HL-60 (cell line): ENCODE results near the gene TTN.

Source experiments
- DNase-seq, 2 experiments: peaks; one replicate each; pipeline ENCODE4 v3.0.0-alpha.2; 2010 to 2020; ENCODE audit warnings: low read depth in 1 of 2, low spot score in 1 of 2
- H3K27ac ChIP-seq: fragments of 250-450 bp; sonication (Bioruptor Pico); replicated peaks from 2 replicates; pipeline ENCODE4 v1.5.1; 2020; ENCODE audit warnings: mild to moderate bottlenecking, moderate library complexity
- H3K27me3 ChIP-seq: fragments of 250-450 bp; sonication (Bioruptor Pico); 2 replicates; pipeline ENCODE4 v1.5.1; 2021; ENCODE audit warnings: mild to moderate bottlenecking, moderate library complexity; ENCODE audit not compliant: insufficient read depth, poor library complexity, severe bottlenecking
- H3K4me3 ChIP-seq: replicated peaks from 2 replicates; pipeline ENCODE4 v1.5.1; 2011; ENCODE audit warnings: mild to moderate bottlenecking, control low read depth, low read length; ENCODE audit not compliant: insufficient read depth
- CTCF ChIP-seq: IDR thresholded peaks from one replicate; pipeline ENCODE4 v1.5.1; 2011; ENCODE audit warnings: low read length, control low read depth, inconsistent platforms; ENCODE audit not compliant: insufficient read depth
- GABPA ChIP-seq: IDR thresholded peaks from 2 replicates; pipeline ENCODE4 v1.6.1; 2012; ENCODE audit warnings: low read depth
- POLR2AphosphoS5 ChIP-seq: IDR thresholded peaks from 2 replicates; pipeline ENCODE4 v1.6.1; 2012; ENCODE audit warnings: low read depth
- REST ChIP-seq: IDR thresholded peaks from 2 replicates; pipeline ENCODE4 v1.6.1; 2012; ENCODE audit warnings: low read depth; ENCODE audit not compliant: insufficient replicate concordance
- SPI1 ChIP-seq: IDR thresholded peaks from 2 replicates; pipeline ENCODE4 v1.6.1; 2012; ENCODE audit warnings: low read depth, mild to moderate bottlenecking, borderline replicate concordance

The TTN gene

GRCh38 chr2:178512484-178512883 lies 294.7 kb downstream of the TTN start:
- no peak for DNase-seq
- H3K27me3 ChIP-seq, result no peaks in the 10 kb centered on the region
- no peak overlapping the region for H3K27ac ChIP-seq
- no peak overlapping the region for H3K4me3 ChIP-seq
- no peak for TF ChIP-seq CTCF
- no peak for TF ChIP-seq POLR2AphosphoS5
- TF ChIP-seq GABPA, result no peak
- no peak for TF ChIP-seq REST
- TF ChIP-seq SPI1, result no peak

- no peak overlapping the region for H3K27ac ChIP-seq
- TF ChIP-seq CTCF (no peak), REST (no peak), POLR2AphosphoS5 (no peak), SPI1 (no peak), GABPA (no peak)
- H3K27me3 ChIP-seq, result no peaks in the 10 kb centered on the region
- H3K4me3 ChIP-seq, result no peak overlapping the region
- DNase-seq, result no peak
These were observed 296.8 kb downstream of the TTN start for GRCh38 chr2:178510384-178510783.

- peak in 1 of 2 experiments; percentile 18 for DNase-seq
- Histone ChIP-seq H3K4me3 (no peak overlapping the region), H3K27me3 (no peaks in the 10 kb centered on the region), H3K27ac (no peak overlapping the region)
- TF ChIP-seq CTCF, result no peak
- TF ChIP-seq REST, result no peak
- TF ChIP-seq POLR2AphosphoS5, result no peak
- TF ChIP-seq SPI1, result no peak
- no peak for TF ChIP-seq GABPA
These were observed 298.6 kb downstream of the TTN start for GRCh38 chr2:178508646-178509045.
